NB4 (cell line): Measurements from ENCODE around the gene GBF1.

Source experiments
- CTCF ChIP-seq: IDR thresholded peaks from one replicate; pipeline ENCODE4 v1.5.1; 2012; ENCODE audit warnings: low read depth, low read length
- POLR2A ChIP-seq: IDR thresholded peaks from 2 replicates; pipeline ENCODE4 v1.6.1; 2011; ENCODE audit warnings: mild to moderate bottlenecking; ENCODE audit not compliant: insufficient read length; ENCODE audit errors: extremely low read depth

- TF ChIP-seq POLR2A (no peak), CTCF (no peak)
These were observed 47.3 kb upstream of the GBF1 start for GRCh38 chr10:102198027-102198426.
